HEK293T (cell line): ENCODE measurements around the gene ARL15.

ENCODE experiments used
- ARNT ChIP-seq: fragments of 450-650 bp; IDR thresholded peaks from 2 replicates; pipeline ENCODE4 v1.6.1; 2017; ENCODE audit warnings: mild to moderate bottlenecking
- BHLHE40 ChIP-seq: fragments of 450-650 bp; IDR thresholded peaks from 2 replicates; pipeline ENCODE4 v1.6.1; 2016; ENCODE audit warnings: mild to moderate bottlenecking, moderate library complexity, borderline replicate concordance
- CTBP1 ChIP-seq: fragments of 450-650 bp; IDR thresholded peaks from 2 replicates; pipeline ENCODE4 v1.6.1; 2016; ENCODE audit warnings: borderline replicate concordance
- ELF4 ChIP-seq: fragments of 450-650 bp; IDR thresholded peaks from 2 replicates; pipeline ENCODE4 v1.6.1; 2017; ENCODE audit warnings: antibody characterized with exemption
- FOXA1 ChIP-seq: fragments of 450-650 bp; IDR thresholded peaks from 2 replicates; pipeline ENCODE4 v1.6.1; 2016; ENCODE audit warnings: mild to moderate bottlenecking
- FOXK2 ChIP-seq: fragments of 450-650 bp; IDR thresholded peaks from 2 replicates; pipeline ENCODE4 v1.6.1; 2016; ENCODE audit warnings: mild to moderate bottlenecking
- FOXM1 ChIP-seq: fragments of 450-650 bp; IDR thresholded peaks from 2 replicates; pipeline ENCODE4 v1.6.1; 2017; ENCODE audit warnings: mild to moderate bottlenecking, borderline replicate concordance
- HDGF ChIP-seq: fragments of 450-650 bp; IDR thresholded peaks from 2 replicates; pipeline ENCODE4 v1.6.1; 2017; ENCODE audit warnings: antibody characterized with exemption, borderline replicate concordance
- L3MBTL2 ChIP-seq: fragments of 450-650 bp; conservative IDR thresholded peaks from 2 replicates; pipeline ENCODE4 v1.6.1; 2016; ENCODE audit warnings: mild to moderate bottlenecking
- LEF1 ChIP-seq: fragments of 450-650 bp; IDR thresholded peaks from 2 replicates; pipeline ENCODE4 v1.6.1; 2017; ENCODE audit warnings: mild to moderate bottlenecking, borderline replicate concordance
- NFRKB ChIP-seq: fragments of 450-650 bp; IDR thresholded peaks from 2 replicates; pipeline ENCODE4 v1.6.1; 2016; ENCODE audit warnings: mild to moderate bottlenecking, moderate library complexity
- SP1 ChIP-seq: fragments of 450-650 bp; IDR thresholded peaks from 2 replicates; pipeline ENCODE4 v1.6.1; 2017
- SUZ12 ChIP-seq: fragments of 450-650 bp; IDR thresholded peaks from 2 replicates; pipeline ENCODE4 v1.6.1; 2016; ENCODE audit warnings: mild to moderate bottlenecking
- ZNF384 ChIP-seq: fragments of 450-650 bp; IDR thresholded peaks from 2 replicates; pipeline ENCODE4 v1.6.1; 2016

GRCh38 chr5:54301849-54302248 is 8.5 kb downstream of the ARL15 start:
- TF ChIP-seq ELF4 (no peak), FOXA1 (no peak), NFRKB (no peak), SP1 (no peak), CTBP1 (no peak), BHLHE40 (no peak), FOXK2 (no peak), ZNF384 (no peak), LEF1 (no peak), FOXM1 (no peak), SUZ12 (no peak), L3MBTL2 (no peak), ARNT (no peak), HDGF (no peak)
